Endothelial cell (in vitro differentiated cells): ENCODE measurements around the gene FAM228B. TPM values are rescaled to one million over a fixed set of nuclear protein-coding genes. Genes with fewer than 3 reads are reported as not detected.

Experiments
- DNase-seq: peaks from one replicate; pipeline ENCODE4 v3.0.0; 2021; ENCODE audit warnings: low spot score
- H3K27ac Mint-ChIP-seq: one replicate; pipeline ENCODE4 v1.8.0; 2021; ENCODE audit warnings: mixed read lengths, inconsistent platforms; ENCODE audit not compliant: unreplicated experiment
- H3K27me3 Mint-ChIP-seq: one replicate; pipeline ENCODE4 v1.8.0; 2021; ENCODE audit warnings: mild to moderate bottlenecking, moderate library complexity, mixed read lengths, inconsistent platforms; ENCODE audit not compliant: unreplicated experiment
- H3K36me3 Mint-ChIP-seq: one replicate; pipeline ENCODE4 v1.8.0; 2021; ENCODE audit warnings: mild to moderate bottlenecking, low read depth, mixed read lengths, inconsistent platforms; ENCODE audit not compliant: unreplicated experiment
- H3K4me1 Mint-ChIP-seq: one replicate; pipeline ENCODE4 v1.8.0; 2021; ENCODE audit warnings: mild to moderate bottlenecking, mixed read lengths, inconsistent platforms; ENCODE audit not compliant: unreplicated experiment
- H3K4me3 Mint-ChIP-seq: one replicate; pipeline ENCODE4 v1.8.0; 2021; ENCODE audit warnings: mild to moderate bottlenecking, mixed read lengths, inconsistent platforms; ENCODE audit not compliant: unreplicated experiment
- H3K9me3 Mint-ChIP-seq: one replicate; pipeline ENCODE4 v1.8.0; 2021; ENCODE audit warnings: mixed read lengths, inconsistent platforms; ENCODE audit not compliant: unreplicated experiment
- CTCF ChIP-seq: fragments of 200-600 bp; sonication (generic); IDR thresholded peaks from one replicate; pipeline ENCODE4 v1.5.0; 2021; ENCODE audit warnings: antibody characterized with exemption; ENCODE audit not compliant: unreplicated experiment
- total RNA-seq: library from RNA; stranded (reverse); fragmentation: NEBNext Ultra II Directional; extraction: Animal tissue kit (Norgen Biotek cat#: 25700); gene quantifications from one replicate; pipeline ENCODE4 v1.2.1, GENCODE V29; 2021; ENCODE audit not compliant: unreplicated experiment

Gene FAM228B
- total RNA-seq, 1 donor from 2014 or later, result 21.3 TPM

GRCh38 chr2:24203029-24203786 lies 79.9 kb downstream of the FAM228B start:
- no peak for TF ChIP-seq CTCF
- Mint-ChIP-seq H3K27ac (no peak overlapping the region), H3K9me3 (no peaks in the 10 kb centered on the region), H3K27me3 (peaks cover 10% of the 10 kb centered on the region), H3K36me3 (peaks cover 64% of the 10 kb centered on the region), H3K4me1 (peaks cover 10% of the 10 kb centered on the region), H3K4me3 (no peak overlapping the region)
- no peak for DNase-seq

GRCh38 chr2:24203787-24204150 lies 80.5 kb downstream of the FAM228B start:
- H3K9me3 Mint-ChIP-seq, result no peaks in the 10 kb centered on the region
- H3K27me3 Mint-ChIP-seq, result peaks cover 11% of the 10 kb centered on the region
- H3K4me1 Mint-ChIP-seq, result peaks cover 12% of the 10 kb centered on the region
- DNase-seq, result no peak
- no peak for TF ChIP-seq CTCF
- peaks cover 69% of the 10 kb centered on the region for H3K36me3 Mint-ChIP-seq
- peak overlapping the region; percentile 5 for H3K4me3 Mint-ChIP-seq
- no peak overlapping the region for H3K27ac Mint-ChIP-seq

- Mint-ChIP-seq H3K36me3 (peaks cover 71% of the 10 kb centered on the region), H3K4me1 (peaks cover 17% of the 10 kb centered on the region), H3K27ac (no peak overlapping the region), H3K4me3 (no peak overlapping the region), H3K9me3 (no peaks in the 10 kb centered on the region), H3K27me3 (peaks cover 15% of the 10 kb centered on the region)
- no peak for TF ChIP-seq CTCF
- no peak for DNase-seq
Measured at GRCh38 chr2:24204505-24204904, 81.2 kb downstream of the FAM228B start.

GRCh38 chr2:24205131-24205530 lies 81.9 kb downstream of the FAM228B start:
- Mint-ChIP-seq H3K27ac (no peak overlapping the region), H3K4me3 (peak overlapping the region; percentile 48), H3K36me3 (peaks cover 72% of the 10 kb centered on the region), H3K4me1 (peaks cover 24% of the 10 kb centered on the region), H3K9me3 (no peaks in the 10 kb centered on the region), H3K27me3 (peaks cover 15% of the 10 kb centered on the region)
- DNase-seq, result no peak
- TF ChIP-seq CTCF, result no peak

- Mint-ChIP-seq H3K27me3 (peaks cover 18% of the 10 kb centered on the region), H3K36me3 (peaks cover 69% of the 10 kb centered on the region), H3K27ac (no peak overlapping the region), H3K4me3 (peak overlapping the region; percentile 81), H3K4me1 (peaks cover 24% of the 10 kb centered on the region), H3K9me3 (no peaks in the 10 kb centered on the region)
- TF ChIP-seq CTCF, result no peak
- no peak for DNase-seq
Measured at GRCh38 chr2:24206242-24206641, 83.0 kb downstream of the FAM228B start.
